GM19099 (cell line): ENCODE results near the gene ACAP1.

Source experiments
- POLR2A ChIP-seq: IDR thresholded peaks from 3 replicates; pipeline ENCODE4 v1.6.1; 2011; ENCODE audit warnings: low read depth; ENCODE audit not compliant: insufficient read length; ENCODE audit errors: extremely low read depth

ACAP1 gene

GRCh38 chr17:7306911-7307685 is 29.2 kb upstream of the ACAP1 start, which contains the start of gene EIF5A:
EIF5A (plus strand) TSS chr17:7307628; CDS start chr17:7309636, 2,008 bp downstream.
- peak; percentile 77 for TF ChIP-seq POLR2A

DNA sequence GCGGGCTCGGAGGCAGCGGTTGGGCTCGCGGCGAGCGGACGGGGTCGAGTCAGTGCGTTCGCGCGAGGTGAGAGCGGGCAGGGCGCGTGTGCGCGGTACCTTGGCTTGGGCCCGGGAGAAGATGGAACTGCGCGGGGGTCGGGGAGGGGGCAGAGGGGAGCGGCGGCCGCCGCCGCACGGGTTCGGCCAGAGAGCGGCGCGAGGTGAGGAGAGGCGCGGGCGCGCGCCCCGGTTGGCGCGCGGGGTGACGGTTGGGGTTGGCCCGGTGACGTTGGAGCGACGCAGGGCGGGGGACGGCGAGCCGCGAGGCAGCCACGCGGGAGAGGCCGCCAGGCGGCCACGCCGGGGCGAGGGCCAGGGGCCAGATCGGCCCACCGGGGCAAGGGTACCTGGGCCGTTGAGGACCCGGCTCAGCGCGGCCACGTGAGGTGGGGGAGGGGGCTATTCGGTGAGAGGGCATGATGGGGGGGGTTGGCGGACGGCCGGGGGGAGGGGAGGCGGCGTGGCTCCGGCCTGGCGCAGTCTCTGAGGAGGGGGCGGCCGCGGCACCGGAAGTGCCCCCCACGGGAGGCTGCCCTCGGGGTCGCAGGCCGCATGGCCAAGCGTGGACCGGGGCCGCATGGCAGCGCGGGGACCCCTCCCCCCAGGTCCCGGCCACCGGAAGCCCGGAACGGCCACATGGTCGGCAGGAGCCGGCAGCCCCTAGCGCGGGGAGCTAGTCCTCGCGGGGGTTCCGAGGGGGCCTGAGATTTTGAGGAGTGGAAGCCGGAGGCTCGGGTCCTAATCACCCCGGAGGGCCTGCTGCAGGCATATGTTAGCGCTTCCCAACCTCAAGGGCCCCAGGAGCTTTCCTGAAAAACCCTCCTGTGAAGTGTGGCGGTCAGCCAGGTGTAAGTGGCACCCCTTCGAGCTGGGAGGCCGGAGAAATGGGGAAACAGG is 28.4 kb upstream of the ACAP1 start:
- no peak for TF ChIP-seq POLR2A

GRCh38 chr17:7308625-7309433 is 27.5 kb upstream of the ACAP1 start:
- TF ChIP-seq POLR2A, result peak; percentile 64

GRCh38 chr17:7309628-7310027 is 26.7 kb upstream of the ACAP1 start:
- no peak for TF ChIP-seq POLR2A

DNA sequence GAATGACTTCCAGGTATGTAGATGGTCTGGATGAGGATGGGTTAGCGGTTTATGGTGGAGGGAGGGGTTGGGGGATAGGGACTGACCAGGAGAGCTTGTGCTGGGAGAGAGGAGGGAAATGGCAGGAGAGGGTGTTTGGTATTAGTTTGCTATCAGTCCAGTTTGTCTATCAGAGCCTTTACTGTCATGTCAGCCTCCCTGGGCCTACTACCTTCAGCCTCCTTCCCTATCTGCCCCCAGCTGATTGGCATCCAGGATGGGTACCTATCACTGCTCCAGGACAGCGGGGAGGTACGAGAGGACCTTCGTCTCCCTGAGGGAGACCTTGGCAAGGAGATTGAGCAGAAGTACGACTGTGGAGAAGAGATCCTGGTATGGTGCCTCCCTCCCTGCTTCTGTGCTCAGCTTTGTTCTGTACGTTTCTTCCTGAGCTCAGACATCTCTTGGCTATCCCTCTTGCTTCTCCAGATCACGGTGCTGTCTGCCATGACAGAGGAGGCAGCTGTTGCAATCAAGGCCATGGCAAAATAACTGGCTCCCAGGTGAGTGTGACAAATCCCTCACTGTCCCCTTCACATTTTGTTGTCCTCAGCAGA is 25.1 kb upstream of the ACAP1 start:
- TF ChIP-seq POLR2A, result no peak

- peak; percentile 4 for TF ChIP-seq POLR2A
These were observed 23.8 kb upstream of the ACAP1 start for GRCh38 chr17:7312432-7313087.

- no peak for TF ChIP-seq POLR2A
These were observed 23.0 kb upstream of the ACAP1 start for GRCh38 chr17:7313088-7313889.

DNA sequence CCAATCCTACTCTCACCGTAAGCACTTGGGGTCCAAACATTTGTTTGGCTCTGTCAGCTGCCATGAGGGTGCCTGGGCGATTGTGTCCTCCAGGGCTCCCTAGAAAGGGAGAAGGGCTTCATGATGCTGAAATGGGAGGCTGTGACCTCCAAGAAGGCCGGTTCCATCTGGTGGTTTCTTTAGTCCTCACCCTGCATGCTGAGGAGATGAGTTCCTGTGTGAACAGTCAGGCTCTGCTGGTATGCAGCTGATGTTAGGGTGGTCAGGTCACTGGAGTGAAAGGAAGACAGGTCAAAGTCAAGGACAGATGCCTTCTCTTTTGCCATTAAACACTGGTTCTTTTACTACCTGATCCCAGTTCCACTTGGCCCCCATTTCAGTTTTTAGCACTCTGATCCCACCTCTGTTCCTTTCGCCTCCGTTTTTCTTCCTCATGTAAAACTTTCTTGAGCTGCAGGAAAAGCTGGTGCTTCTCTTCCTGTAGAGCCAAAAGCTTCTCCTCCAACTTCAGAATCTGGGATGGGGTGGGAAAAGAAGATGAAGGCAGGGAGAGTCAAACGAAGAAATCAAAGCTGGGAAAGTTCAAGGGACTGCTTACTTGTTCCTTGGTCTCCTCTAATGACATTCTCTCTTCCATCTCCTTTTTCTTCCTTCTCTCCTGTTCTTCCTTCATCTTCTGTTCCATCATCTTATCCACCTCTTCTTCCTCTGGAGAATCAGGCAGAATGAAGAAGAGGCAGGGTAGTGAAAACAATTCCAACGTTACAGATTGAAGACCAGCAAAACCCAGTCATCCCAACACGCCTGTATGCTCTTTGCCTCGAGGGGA is 22.2 kb upstream of the ACAP1 start:
- TF ChIP-seq POLR2A, result no peak

DNA sequence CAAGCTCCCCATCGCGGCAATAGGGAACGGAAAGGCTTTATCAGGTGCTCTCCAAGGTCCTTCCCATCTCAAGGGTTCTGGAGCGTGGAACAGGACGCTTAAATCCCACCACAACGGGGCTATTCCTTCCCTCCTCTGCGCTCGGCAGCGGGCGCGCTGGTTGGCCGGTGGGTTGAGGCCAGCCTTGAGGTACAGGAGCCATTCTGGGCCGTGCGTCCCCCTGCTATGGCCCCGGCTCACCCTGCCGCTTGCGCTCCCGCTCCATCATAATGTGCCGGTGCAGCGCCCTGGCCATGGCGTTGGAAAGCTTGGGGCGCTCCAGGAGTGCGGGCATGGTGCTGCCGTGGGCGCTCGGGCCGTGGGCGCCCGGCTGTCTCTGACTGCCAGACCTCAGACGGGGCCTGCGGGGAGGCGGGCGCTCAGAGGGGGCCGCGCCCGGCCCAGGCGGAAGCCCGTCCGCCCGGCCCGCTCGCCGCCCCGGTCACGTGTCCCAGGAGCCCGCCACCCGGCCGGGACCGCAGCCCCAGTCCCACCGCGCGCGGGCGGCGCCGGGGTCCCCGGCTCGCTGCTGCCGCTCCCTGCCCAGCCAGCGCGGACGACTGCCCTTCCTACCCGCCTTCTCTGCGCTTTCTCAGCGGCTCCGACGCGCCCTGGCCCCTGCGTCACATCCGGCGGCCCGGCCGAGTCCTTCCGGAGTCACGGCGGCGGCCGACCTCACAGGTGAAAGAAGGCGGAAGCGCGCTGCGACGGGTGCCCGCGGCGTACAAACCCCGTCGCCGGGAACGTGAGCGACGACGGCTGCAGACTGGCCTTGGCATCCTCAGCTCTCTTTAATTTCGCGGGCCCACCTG is 21.4 kb upstream of the ACAP1 start, which contains the start of gene GPS2:
Gene GPS2 (minus strand): TSS at position 642 of the 851 bp plus-strand sequence. CDS start 308 bp downstream, at position 334.
- TF ChIP-seq POLR2A, result peak; percentile 88

DNA sequence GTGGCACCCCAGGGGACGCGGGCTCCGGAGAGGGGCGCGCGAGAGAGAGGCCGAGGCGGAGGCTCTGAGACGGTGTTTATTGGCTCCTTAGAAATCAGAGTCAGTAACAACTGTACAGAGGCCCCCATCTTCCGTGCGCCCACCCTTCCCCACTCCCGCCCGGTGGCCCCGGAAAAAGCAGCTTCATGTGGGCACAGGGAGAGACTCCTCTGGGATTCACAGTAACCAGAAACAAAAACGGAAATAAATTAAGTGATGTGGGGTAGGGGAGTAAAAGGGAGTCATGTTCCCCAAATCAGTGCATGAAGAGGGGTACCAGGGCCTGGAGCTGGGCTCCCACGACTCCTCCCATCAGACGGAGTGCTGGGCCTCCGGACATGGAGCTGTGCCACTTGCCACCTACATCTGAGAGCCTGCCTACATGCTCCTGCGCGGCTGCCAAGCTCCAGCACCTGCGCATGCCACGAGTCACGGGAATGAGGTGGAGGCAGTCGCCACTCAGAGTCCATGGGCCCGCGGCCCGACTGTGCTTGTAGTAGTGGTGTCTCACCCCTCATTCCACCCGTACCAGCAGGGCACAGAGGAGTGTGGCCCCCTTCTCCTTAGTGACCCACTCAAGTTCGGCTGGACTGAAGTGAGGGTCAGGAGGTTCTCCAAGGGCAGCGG is 20.6 kb upstream of the ACAP1 start:
- TF ChIP-seq POLR2A, result no peak
